Transverse colon (tissue), 3 donors: Measurements from ENCODE around the gene RPL19.

Experiments used
- POLR2A ChIP-seq: fragments of 450-650 bp; IDR thresholded peaks from one replicate; pipeline ENCODE4 v1.6.1; 2016; ENCODE audit warnings: antibody characterized with exemption, mild to moderate bottlenecking, moderate library complexity
- TF ChIP-seq, protein P1 (sequence below), 5 experiments: fragments of 200-600 bp in 3 of 5; fragments of 450-650 bp in 2 of 5; sonication (generic) in 3 of 5; IDR thresholded peaks; 1 replicate in 2 of 5; 2 replicates in 3 of 5; pipeline ENCODE4 v1.5.1; 2016 to 2017; ENCODE audit warnings: antibody characterized with exemption in 5 of 5, inconsistent platforms in 3 of 5, mild to moderate bottlenecking in 2 of 5, moderate library complexity in 1 of 5

DNA sequence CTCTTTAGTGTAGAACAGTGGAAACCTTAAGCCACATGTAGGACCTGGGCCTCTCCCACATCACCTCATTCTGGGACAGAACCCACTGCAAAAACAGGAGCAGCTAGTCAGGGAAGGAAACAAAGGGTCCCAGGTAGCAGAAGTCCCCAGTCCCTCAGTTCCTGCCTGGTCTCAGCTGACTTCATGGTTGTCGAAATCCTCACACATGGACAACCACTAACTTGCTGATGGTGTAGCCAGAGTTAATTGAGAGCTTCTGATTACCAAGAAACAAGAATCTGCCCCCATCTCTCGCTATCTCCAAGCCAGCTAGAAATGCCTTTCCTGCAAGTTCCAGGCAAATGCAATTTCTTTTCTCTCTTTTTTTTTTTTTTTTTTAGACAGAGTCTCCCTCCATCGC lies 30.6 kb upstream of the RPL19 start:
- TF ChIP-seq, protein P1, sequence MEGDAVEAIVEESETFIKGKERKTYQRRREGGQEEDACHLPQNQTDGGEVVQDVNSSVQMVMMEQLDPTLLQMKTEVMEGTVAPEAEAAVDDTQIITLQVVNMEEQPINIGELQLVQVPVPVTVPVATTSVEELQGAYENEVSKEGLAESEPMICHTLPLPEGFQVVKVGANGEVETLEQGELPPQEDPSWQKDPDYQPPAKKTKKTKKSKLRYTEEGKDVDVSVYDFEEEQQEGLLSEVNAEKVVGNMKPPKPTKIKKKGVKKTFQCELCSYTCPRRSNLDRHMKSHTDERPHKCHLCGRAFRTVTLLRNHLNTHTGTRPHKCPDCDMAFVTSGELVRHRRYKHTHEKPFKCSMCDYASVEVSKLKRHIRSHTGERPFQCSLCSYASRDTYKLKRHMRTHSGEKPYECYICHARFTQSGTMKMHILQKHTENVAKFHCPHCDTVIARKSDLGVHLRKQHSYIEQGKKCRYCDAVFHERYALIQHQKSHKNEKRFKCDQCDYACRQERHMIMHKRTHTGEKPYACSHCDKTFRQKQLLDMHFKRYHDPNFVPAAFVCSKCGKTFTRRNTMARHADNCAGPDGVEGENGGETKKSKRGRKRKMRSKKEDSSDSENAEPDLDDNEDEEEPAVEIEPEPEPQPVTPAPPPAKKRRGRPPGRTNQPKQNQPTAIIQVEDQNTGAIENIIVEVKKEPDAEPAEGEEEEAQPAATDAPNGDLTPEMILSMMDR (IDR thresholded peaks at IDR 0.05): no peak
- no peak for TF ChIP-seq POLR2A
